ENCODE measurements around the gene UBE3B. TPM values are rescaled to one million over a fixed set of nuclear protein-coding genes. Genes with fewer than 3 reads are reported as not detected.

UBE3B gene
- total RNA-seq, 1 experiment from 2014 or later, result 29.3 TPM

DNA sequence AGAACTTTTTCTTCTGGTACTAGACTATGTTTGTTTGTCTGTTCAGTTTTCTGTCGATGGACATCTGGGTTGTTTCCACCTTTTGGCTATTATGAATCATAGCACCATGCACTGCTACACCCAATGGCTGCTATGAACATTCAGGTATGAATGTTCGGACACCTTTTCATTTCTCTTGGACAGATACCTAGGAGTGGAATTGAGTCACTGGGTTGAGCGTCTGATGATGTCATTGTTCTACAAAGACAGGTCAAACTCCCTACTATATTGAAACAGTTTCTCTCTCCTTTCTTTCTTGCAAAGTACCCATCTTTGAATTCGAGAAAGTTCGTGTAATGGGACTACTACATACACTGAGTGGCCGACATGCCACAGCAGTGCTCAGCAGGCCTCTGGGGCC is 45.0 kb upstream of the UBE3B start:
- ATAC-seq (no peak), DNase-seq (ENCODE audit: low spot score) (no peak)
- ChIA-PET POLR2A (no interaction called here), CTCF (interaction anchor here (0.5 to 5.4 kb wide), 31 partner anchors 9 to 343 kb away, joined by 3 to 52 read pairs (median 4); partner anchors contain the start of genes FOXN4, KCTD10, MMAB and MVK)
- Mint-ChIP-seq H3K27me3 (ENCODE audit: low read depth) (0 out of 2 replicates have a peak, but pooled peaks cover 3% of the 10 kb centered on the region), H3K4me1 (peaks cover 47% of the 10 kb centered on the region), H3K9me3 (peaks cover 5% of the 10 kb centered on the region; the same call in 1 of the 2 replicates), H3K36me3 (no peaks in the 10 kb centered on the region), H3K4me3 (no peak overlapping the region), H3K27ac (no peak overlapping the region)
- TF ChIP-seq FOXJ3 (CRISPR knock-in tag; IDR thresholded peaks at IDR 0.05; ENCODE audit: borderline replicate concordance) (no peak), CBFB (CRISPR knock-in tag; IDR thresholded peaks at IDR 0.05; ENCODE audit: low read depth) (no peak), NFATC4 (CRISPR knock-in tag; IDR thresholded peaks at IDR 0.05) (no peak), FOXP4 (CRISPR knock-in tag; IDR thresholded peaks at IDR 0.05) (no peak), AFF4 (CRISPR knock-in tag; IDR thresholded peaks at IDR 0.05; ENCODE audit: borderline replicate concordance) (no peak), ZBTB43 (CRISPR knock-in tag; IDR thresholded peaks at IDR 0.05) (no peak), CDX4 (CRISPR knock-in tag; IDR thresholded peaks at IDR 0.05; ENCODE audit: borderline replicate concordance) (no peak)

- Mint-ChIP-seq H3K27ac (peak overlapping the region; percentile 58; the same call in 1 of the 2 replicates), H3K4me3 (no peak overlapping the region), H3K9me3 (peaks cover 5% of the 10 kb centered on the region; the same call in 1 of the 2 replicates), H3K4me1 (peaks cover 49% of the 10 kb centered on the region), H3K27me3 (ENCODE audit: low read depth) (0 out of 2 replicates have a peak, but pooled peaks cover 3% of the 10 kb centered on the region), H3K36me3 (no peaks in the 10 kb centered on the region)
- DNase-seq (ENCODE audit: low spot score) (peak; percentile 96), ATAC-seq (peak; percentile 71)
- POLR2A ChIA-PET, result interaction anchor here (0.6 kb wide), 2 partner anchors 29 to 44 kb away, joined by 3 read pairs; partner anchors contain the start of genes KCTD10 and UBE3B
- CTCF ChIA-PET, result interaction anchor here (0.5 to 5.4 kb wide), 33 partner anchors 9 to 342 kb away, joined by 3 to 52 read pairs (median 4); partner anchors contain the start of genes FOXN4, KCTD10, MMAB and MVK
- peak; percentile 46; the same call in 1 of the 2 replicates for TF ChIP-seq TEAD1 (CRISPR knock-in tag; IDR thresholded peaks at IDR 0.05)
- TF ChIP-seq ETV6 (CRISPR knock-in tag; IDR thresholded peaks at IDR 0.05), result 0 out of 2 replicates have a peak, but pooled peaks have one; percentile 43
- TF ChIP-seq AFF4 (CRISPR knock-in tag; IDR thresholded peaks at IDR 0.05; ENCODE audit: borderline replicate concordance), result no peak
- peak; percentile 50 for TF ChIP-seq CTCF (IDR thresholded peaks at IDR 0.05)
- no peak for TF ChIP-seq IRF2 (CRISPR knock-in tag; IDR thresholded peaks at IDR 0.05; ENCODE audit: borderline replicate concordance, low read depth)
These were observed 44.6 kb upstream of the UBE3B start for GRCh38 chr12:109432842-109433304.
